Sigmoid colon (tissue), 3 donors: Measurements from ENCODE around the gene MB.

Experiments used
- CTCF ChIP-seq, 4 experiments: fragments of 450-650 bp in 3 of 4; fragments of 200-600 bp in 1 of 4; IDR thresholded peaks; one replicate each; pipeline ENCODE4 v1.5.1; 2016 to 2019; ENCODE audit warnings: antibody characterized with exemption in 4 of 4, mild to moderate bottlenecking in 3 of 4, moderate library complexity in 2 of 4
- POLR2A ChIP-seq, 2 donors: fragments of 450-650 bp; IDR thresholded peaks; one replicate each; pipeline ENCODE4 v1.6.1; 2016; ENCODE audit warnings: antibody characterized with exemption in 2 of 2, mild to moderate bottlenecking in 2 of 2, moderate library complexity in 2 of 2

- TF ChIP-seq CTCF (IDR thresholded peaks at IDR 0.05) = no peak
- TF ChIP-seq POLR2A (IDR thresholded peaks at IDR 0.05) = no peak
Observed at GRCh38 chr22:35620624-35621251, 3.6 kb upstream of the MB start.
